Measurements from ENCODE around the gene NRXN3.

GRCh38 chr14:78486621-78487020 is 316.4 kb downstream of the NRXN3 start:
- TF ChIP-seq GATA2 (IDR thresholded peaks at IDR 0.05; ENCODE audit: low read depth, low read length) (no peak), GATA3 (IDR thresholded peaks at IDR 0.05; ENCODE audit: low read depth, low read length) (no peak)

All from SH-SY5Y (cell line).